ENCODE measurements around the gene ZNF324B. TPM values are rescaled to one million over a fixed set of nuclear protein-coding genes. Genes with fewer than 3 reads are reported as not detected.
"Not testable (repeated sequence)": the region's sequence is repeated elsewhere in the genome, so short reads cannot be mapped to it uniquely, and the experiment has no call there.

Gene ZNF324B
- total RNA-seq, 1 donor from 2014 or later: 6.3 TPM

- DNase-seq (ENCODE audit: extremely low read depth, low read depth, low spot score): no peak
These were observed 2.3 kb downstream of the ZNF324B start for GRCh38 chr19:58453743-58454142.

DNA sequence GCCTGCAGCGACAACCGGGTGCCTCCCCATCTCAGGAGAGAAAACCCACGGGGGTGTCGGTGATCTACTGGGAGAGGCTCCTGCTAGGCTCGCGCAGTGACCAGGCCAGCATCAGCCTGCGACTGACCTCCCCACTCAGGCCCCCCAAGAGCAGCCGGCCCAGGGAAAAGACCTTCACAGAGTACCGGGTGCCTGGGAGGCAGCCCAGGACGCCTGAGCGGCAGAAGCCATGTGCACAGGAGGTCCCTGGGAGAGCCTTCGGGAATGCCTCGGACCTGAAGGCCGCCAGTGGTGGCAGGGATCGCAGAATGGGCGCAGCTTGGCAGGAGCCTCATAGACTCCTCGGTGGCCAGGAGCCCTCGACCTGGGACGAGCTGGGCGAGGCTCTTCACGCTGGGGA, 3.9 kb downstream of the ZNF324B start:
- DNase-seq (ENCODE audit: extremely low read depth, low read depth, low spot score): no peak

- DNase-seq (ENCODE audit: extremely low read depth, low read depth, low spot score): no peak
These were observed 4.7 kb downstream of the ZNF324B start for GRCh38 chr19:58456111-58456510.

GRCh38 chr19:58460039-58460438, 8.6 kb downstream of the ZNF324B start:
- DNase-seq (ENCODE audit: extremely low read depth, low read depth, low spot score): no peak

DNA sequence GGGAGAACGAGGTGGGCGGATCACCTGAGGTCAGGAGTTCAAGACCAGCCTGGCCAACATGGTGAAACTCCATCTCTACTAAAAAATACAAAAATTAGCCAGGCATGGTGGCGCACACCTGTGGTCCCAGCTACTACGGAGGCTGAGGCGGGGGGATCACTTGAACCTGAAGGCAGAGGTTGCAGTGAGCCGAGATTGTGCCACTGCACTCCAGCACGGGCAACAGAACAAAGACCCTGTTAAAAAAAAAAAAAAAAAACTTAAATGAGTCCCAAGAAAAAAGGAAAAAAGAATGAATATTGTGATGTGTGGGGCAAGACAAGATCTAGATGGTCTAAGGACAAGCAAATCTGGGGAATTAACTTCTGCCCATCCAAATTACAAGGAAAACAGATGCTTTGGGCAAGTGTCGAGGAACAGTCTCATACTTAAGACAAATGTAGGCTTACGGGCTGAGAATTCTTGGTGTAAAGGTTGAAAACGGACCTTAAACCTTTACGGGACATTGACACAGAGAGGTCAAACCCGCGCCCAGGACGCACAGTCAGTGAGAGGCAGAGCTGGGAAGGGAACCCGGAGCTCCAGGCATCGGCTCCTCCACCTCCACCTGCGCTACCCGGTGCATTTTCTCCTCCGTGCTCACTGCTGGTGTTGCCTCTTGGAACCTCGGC, 14.8 kb downstream of the ZNF324B start:
- no peak for DNase-seq (ENCODE audit: extremely low read depth, low read depth, low spot score)

DNA sequence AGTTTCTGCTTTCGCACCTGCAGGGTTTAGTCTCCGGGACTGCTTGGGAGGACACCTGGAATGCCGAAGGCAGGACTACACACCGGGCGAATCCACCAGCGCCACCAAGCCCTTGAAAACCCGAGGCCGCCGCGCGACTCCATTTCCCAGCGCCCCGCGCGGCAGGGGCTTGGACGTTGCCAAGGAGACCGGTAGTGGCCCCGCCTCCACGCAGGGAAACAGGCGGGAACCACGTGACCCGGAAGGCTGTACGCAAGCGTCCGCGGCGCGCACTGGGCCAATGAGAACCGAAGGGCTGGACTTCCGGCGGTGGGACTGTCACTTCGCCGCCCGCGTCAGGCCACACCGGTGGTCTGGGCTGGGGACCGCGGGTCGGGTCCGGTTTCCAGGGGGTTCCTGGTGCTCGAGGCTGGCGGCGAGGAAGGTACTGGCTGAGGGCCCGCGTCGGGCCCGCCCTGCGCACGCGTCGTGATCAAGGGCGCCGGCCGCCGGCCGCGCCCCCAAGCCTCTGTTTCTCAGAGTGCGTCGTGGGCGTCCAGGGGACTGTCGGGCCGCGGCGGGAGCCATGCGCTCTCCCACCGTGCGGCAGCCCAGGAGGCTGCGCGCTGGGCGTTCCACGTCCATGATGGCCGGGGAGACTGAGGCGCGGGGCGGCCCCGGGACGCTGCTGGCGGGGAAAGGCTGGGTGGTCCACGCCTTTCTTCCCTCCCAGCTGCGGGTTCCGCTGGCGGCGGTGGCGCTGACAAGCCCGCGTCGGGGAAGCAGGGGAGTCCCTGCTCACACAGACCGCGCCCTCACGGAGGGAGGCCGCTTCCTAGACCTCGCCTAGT, 15.6 kb downstream of the ZNF324B start, which contains the start of gene ZNF324:
Gene ZNF324 (plus strand): TSS at position 321 of the 830 bp plus-strand sequence. CDS start 2,106 bp downstream, outside the sequence.
- DNase-seq (ENCODE audit: extremely low read depth, low read depth, low spot score): peak; percentile 79

DNA sequence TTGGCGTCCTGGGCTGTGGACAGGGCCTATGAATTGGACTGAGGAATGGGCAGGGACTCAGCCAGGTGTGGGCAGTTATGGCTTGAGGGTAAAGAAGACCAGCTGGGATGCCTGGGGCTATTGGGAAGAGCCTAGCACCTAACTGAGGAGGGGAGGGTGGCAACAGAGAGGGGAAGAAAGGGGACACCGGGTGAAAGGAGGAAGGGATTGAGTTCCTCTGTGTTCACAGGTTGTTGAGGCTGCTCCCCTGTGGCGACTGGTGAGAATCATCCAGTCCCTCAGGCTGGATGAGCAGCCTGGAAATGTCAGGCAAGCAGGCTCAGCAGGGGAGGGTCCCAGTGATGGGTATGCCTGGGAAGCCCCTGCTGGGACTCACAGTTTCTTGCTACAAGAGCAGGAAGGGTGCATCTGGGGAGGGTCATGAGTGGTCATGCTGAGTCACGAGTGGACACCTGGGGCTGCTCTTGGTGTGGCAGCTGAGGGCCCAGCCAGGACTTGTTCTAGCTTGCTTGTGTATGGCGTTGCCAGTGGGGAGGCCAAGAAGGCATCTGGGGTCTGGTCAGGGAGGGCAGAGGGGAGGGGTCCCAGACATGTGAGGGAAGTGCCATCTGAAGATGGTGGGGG, 16.9 kb downstream of the ZNF324B start:
- DNase-seq (ENCODE audit: extremely low read depth, low read depth, low spot score): no peak

DNA sequence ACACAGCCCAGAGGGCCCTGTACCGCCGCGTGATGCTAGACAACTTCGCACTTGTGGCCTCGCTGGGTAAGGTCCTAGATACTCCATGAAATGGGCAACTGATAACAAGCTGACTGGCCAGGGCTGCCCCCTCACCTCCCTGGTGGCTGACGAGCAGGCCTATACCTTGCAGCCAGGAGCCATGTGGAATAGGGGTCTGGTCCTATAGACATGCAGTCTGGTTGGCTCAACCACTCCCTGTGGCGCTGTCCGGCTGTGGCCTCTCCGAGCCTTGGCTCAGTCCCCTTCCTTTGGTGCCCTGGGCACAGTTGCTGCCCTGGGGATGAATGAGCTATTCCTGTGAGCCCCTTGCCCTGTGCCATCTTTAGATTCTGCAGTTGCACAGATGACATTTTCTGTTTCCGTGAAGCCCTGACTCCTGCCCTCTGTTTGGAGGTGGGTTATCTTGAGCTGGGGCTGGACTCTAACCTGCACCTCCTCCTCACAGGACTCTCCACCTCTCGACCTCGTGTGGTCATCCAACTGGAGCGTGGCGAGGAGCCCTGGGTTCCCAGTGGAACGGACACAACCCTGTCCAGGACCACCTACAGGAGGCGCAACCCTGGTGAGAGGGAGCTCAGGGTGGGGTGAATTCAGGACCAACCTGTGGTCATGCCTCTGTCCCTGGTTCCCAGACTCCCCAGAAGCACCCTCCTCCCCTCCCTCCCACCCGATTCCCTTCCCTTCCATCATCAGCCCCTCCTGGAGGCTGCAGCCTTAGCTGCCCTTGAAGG, 18.0 kb downstream of the ZNF324B start:
- DNase-seq (ENCODE audit: extremely low read depth, low read depth, low spot score): no peak

- not testable (repeated sequence) for DNase-seq (ENCODE audit: extremely low read depth, low read depth, low spot score)
These were observed 19.6 kb downstream of the ZNF324B start for GRCh38 chr19:58470837-58471543.

- DNase-seq (ENCODE audit: extremely low read depth, low read depth, low spot score): no peak
These were observed 20.3 kb downstream of the ZNF324B start for GRCh38 chr19:58471736-58472135.

GRCh38 chr19:58473775-58474174, 22.4 kb downstream of the ZNF324B start:
- no peak for DNase-seq (ENCODE audit: extremely low read depth, low read depth, low spot score)

GRCh38 chr19:58474291-58474996, 23.0 kb downstream of the ZNF324B start:
- no peak for DNase-seq (ENCODE audit: extremely low read depth, low read depth, low spot score)

GRCh38 chr19:58474997-58475713, 23.7 kb downstream of the ZNF324B start:
- no peak for DNase-seq (ENCODE audit: extremely low read depth, low read depth, low spot score)

DNA sequence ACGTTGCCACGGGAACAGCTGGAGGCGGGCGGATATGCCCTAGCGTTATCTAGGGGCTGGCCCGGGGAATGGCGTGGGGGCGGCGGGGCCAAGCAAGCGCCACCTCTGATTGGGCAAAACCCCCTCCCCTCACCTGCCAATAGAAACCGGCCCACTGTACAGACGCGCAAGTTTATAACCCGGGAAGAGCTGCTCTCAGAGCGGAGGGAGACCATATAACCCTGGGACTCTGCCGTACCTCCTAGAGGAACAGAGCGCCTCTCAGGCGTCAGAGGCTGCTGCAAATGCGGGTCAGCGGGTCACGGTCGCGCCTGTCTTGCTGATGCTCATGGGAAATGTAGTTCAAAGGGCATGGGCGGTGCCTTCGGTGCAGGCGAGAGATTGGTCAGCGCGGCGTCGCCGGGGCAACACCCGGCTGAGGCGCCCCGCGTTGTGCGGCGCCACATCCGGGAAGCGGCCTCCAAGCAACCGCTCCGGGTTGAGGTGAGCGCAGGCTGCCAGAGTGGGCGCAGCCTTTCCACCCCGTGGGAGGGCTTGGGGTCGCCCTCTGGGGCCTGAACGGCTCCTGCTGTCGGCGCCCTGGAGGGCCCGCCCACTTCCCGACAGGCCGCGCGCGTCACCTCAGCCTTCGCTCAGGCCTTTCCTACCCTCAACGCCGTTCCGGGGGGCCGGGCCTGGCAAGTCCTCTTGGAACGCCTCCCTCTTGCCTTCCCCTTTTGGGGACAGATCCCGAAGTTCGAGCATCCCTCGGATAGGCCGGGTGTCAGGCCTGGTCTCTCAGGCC, 24.5 kb downstream of the ZNF324B start, which contains the start of gene ZNF446:
Gene ZNF446 (plus strand): TSS at position 639 of the 784 bp plus-strand sequence. CDS start 867 bp downstream, outside the sequence.
- DNase-seq (ENCODE audit: extremely low read depth, low read depth, low spot score): peak; percentile 76

DNA sequence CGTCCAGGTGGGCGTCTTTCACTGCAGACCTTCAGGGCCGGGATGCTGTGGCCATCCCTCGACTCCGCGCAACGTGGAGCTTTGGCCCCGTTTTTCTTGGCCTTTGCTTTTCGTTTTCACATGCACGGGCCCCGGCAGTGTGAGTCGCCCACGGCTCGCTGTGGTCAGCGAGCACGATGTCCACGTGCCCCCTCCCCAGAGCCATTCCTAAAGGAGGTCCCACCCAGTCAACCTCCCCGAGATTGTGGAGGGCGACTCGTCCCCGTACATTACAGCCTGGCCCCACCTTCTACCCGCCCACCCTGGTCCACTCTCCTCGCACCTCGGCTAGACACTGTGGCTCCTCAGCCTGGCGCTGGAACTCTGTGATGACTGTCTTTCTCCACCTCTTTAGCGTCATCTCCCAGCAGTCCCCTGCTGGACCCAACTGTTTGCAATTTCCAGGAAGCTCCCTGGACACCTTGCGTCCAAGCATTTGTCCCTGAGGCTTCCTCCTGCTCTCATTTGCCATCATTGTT, 25.1 kb downstream of the ZNF324B start:
- no peak for DNase-seq (ENCODE audit: extremely low read depth, low read depth, low spot score)

- DNase-seq (ENCODE audit: extremely low read depth, low read depth, low spot score): no peak
These were observed 25.7 kb downstream of the ZNF324B start for GRCh38 chr19:58477130-58477529.

GRCh38 chr19:58477871-58478270, 26.4 kb downstream of the ZNF324B start:
- DNase-seq (ENCODE audit: extremely low read depth, low read depth, low spot score): no peak

DNA sequence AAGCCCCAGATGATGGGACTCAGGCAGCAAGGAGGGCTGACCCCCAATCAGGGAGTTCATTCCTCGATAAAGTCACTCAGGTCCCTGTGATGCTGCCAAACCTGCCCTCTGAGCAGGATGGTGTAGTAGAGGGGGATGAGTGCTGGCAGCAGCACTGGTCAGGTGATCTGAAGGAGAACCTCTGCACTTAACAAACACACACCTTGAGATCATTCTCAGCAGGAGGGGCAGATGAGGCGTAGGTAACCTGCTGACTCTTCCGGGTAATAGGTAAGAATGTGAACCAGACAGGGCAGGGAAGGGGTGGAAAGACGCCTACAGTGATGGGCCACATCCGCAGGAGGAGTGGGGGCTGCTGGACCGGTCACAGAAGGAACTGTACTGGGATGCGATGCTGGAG, 27.9 kb downstream of the ZNF324B start:
- no peak for DNase-seq (ENCODE audit: extremely low read depth, low read depth, low spot score)
